Heart left ventricle (tissue), 16 donors: ENCODE measurements around the gene EMC9. TPM values are rescaled to one million over a fixed set of nuclear protein-coding genes. Genes with fewer than 3 reads are reported as not detected.

Experiments
- ATAC-seq, 4 donors: fragments of 200-7000 bp; cut with Tn5 transposase; one replicate each; pipeline ENCODE4 v1.9.1; 2020 to 2022; ENCODE audit warnings: moderate library complexity in 4 of 4, mild to moderate bottlenecking in 3 of 4, moderate number of reproducible peaks in 1 of 4
- DNase-seq, 5 donors: peaks; one replicate each; pipeline ENCODE4 v3.0.0-alpha.2; 2020
- H3K27ac ChIP-seq, 12 donors: fragments of 200-600 bp; sonication (generic) in 4 of 12; one replicate each; pipeline versions ENCODE4 v1.5.0 to v1.8.0; 2016 to 2022; ENCODE audit warnings: mild to moderate bottlenecking in 2 of 12
- H3K27me3 ChIP-seq, 9 donors: fragments of 200-600 bp; sonication (generic) in 2 of 9; one replicate each; pipeline versions ENCODE4 v1.5.1 to v1.8.0; 2016 to 2022; ENCODE audit warnings: mild to moderate bottlenecking in 3 of 9
- H3K36me3 ChIP-seq, 9 donors: fragments of 200-600 bp; sonication (generic) in 2 of 9; one replicate each; pipeline versions ENCODE4 v1.5.0 to v1.8.0; 2018 to 2022; ENCODE audit warnings: mild to moderate bottlenecking in 2 of 9
- H3K4me1 ChIP-seq, 12 donors: fragments of 200-600 bp; sonication (generic) in 4 of 12; one replicate each; pipeline versions ENCODE4 v1.5.0 to v1.8.0; 2016 to 2022; ENCODE audit warnings: mild to moderate bottlenecking in 3 of 12
- H3K4me3 ChIP-seq, 12 donors: fragments of 200-600 bp; sonication (generic) in 4 of 12; one replicate each; pipeline versions ENCODE4 v1.5.0 to v1.8.0; 2017 to 2022; ENCODE audit warnings: mild to moderate bottlenecking in 9 of 12, moderate library complexity in 4 of 12
- H3K9me3 ChIP-seq, 12 donors: fragments of 200-600 bp; sonication (generic) in 4 of 12; one replicate each; pipeline versions ENCODE4 v1.5.0 to v1.8.0; 2016 to 2022; ENCODE audit warnings: mild to moderate bottlenecking in 1 of 12
- CTCF ChIP-seq, 12 donors: fragments of 200-600 bp; sonication (generic) in 4 of 12; IDR thresholded peaks; one replicate each; pipeline versions ENCODE4 v1.5.0 to v1.8.0; 2018 to 2022; ENCODE audit warnings: antibody characterized with exemption in 12 of 12, mild to moderate bottlenecking in 5 of 12
- POLR2A ChIP-seq, 2 donors: fragments of 450-650 bp; IDR thresholded peaks; one replicate each; pipeline ENCODE4 v1.6.1; 2017; ENCODE audit warnings: antibody characterized with exemption in 2 of 2, mild to moderate bottlenecking in 2 of 2, moderate library complexity in 2 of 2
- WGBS, 4 donors: extraction: QIAGEN DNeasy Blood & Tissue Kit in 2 of 4; methylation state at CpG; one replicate each; pipeline versions ENCODE4 v1.1.5 to v1.1.7; 2013 to 2018; 5-methylcytosine and 5-hydroxymethylcytosine counted together
- intact Hi-C, 10 donors: fragments of 100-400 bp; cut with DNase I; formaldehyde crosslinking; loops; one replicate each; pipeline versions ENCODE4 v1.11.1 to v1.14.2; 2022
- polyA plus RNA-seq, 2 donors: library from polyadenylated mRNA; stranded (reverse); fragments of 200-250 nt; gene quantifications; one replicate each; pipeline ENCODE4 v1.2.3, GENCODE V29; 2013
- total RNA-seq, 9 donors: library from RNA; depleted of rRNA in 2 of 9; stranded (reverse); fragments of >200 nt in 2 of 9; fragmentation: NEBNext Ultra II Directional in 3 of 9; extraction: Animal tissue kit (Norgen Biotek cat#: 25700) in 3 of 9; gene quantifications; one replicate each; pipeline versions ENCODE4 v1.1.0 to v1.2.4, GENCODE V29; 2016 to 2023
- donor health status: ischemic (EF 13 %, LVEDD 7.1; RV severe dilation, severe dysfunction).
- donor health status: healthy with polysubstance abuse.
- donor health status: DM: no; HTN: yes; CAD: no.
- donor health status: DM: no; HTN: no; CAD: no.
- donor health status: ischemic (EF 25% LVEDD 6.9; RV normal size, moderate dysfunction).
- donor health status: ischemic (EF 25% LVEDD 5.7; RV mildly dilated, moderate dysfunction).
- donor health status: healthy.
- donor health status: DM: yes; HTN: yes; CAD: no.
- donor health status: ischemic (EF 35%, LVEDD 5.7; RV mildly dilated, moderate dysfunction).
- donor health status: nonischemic (EF 11% LVEDD 7.7; RV severe dilation, severe dysfunction).
- donor health status: DM: yes; HTN: yes; CAD: no.
- donor health status: PGD.
- donor health status: ischemic (EF 29% LVEDD 5.4; RV normal size, mild dysfunction).
- donor health status: nonischemic (EF 23%, LVEDD 6.1; RV moderate dilation, normal function).

Gene EMC9
- total and polyA plus RNA-seq, 11 donors, result 9.6 to 30.6 (median 15.2) TPM

DNA sequence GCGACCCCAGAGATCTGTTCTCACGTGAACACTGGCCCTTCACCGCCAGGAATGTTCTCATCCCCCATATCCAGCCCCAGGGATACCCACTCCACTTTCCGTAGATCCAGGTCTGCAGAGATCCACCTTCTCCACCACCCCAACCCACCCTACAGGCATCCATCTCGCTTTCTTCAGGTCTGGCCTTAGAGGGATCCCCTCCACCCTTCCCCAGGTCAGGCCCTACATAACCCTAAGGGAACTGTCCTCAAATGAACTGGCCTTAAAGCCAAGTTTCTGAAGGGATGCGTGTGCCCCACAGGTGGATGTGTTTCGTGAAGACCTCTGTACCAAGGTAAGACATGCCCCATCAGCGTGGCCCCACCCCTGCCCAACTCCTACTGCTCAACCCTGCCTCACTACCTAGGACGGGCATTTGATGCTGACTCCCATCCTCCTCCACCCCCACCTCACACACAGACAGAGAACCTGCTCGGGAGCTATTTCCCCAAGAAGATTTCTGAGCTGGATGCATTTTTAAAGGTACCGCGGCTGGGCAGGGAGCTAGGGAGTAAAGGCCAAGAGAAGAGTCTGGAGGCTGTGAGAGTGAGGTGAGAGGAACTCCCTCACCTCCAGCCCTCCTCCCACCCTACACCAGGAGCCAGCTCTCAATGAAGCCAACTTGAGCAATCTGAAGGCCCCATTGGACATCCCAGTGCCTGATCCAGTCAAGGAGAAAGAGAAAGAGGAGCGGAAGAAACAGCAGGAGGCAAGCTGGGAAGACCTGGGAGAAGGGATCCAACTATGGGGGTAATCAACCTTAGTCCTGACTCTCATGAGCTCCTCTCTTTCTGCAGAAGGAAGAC is 4.5 kb downstream of the EMC9 start:
- peaks cover 3 to 68% (median 40%) of the 10 kb centered on the region in 12 donors for H3K4me1 ChIP-seq
- intact Hi-C loops, result no loop called here
- no peak for ATAC-seq
- no peaks in the 10 kb centered on the region for H3K27me3 ChIP-seq
- WGBS, 4 donors, result 37 to 44% (median 39%) methylated on average over 13 of the region's 13 CpGs
- H3K36me3 ChIP-seq, result peaks cover 0 to 31% (median 27%) of the 10 kb centered on the region in 9 donors
- no peaks in the 10 kb centered on the region for H3K9me3 ChIP-seq
- no peak for TF ChIP-seq POLR2A (IDR thresholded peaks at IDR 0.05)
- TF ChIP-seq CTCF (IDR thresholded peaks at IDR 0.05), result no peak
- no peak for DNase-seq
- peak overlapping the region; percentile 67 to 99 (median 94) for H3K27ac ChIP-seq
- H3K4me3 ChIP-seq, result peak overlapping the region; percentile 64 to 100 (median 94)

- peaks cover 0 to 31% (median 27%) of the 10 kb centered on the region in 9 donors for H3K36me3 ChIP-seq
- intact Hi-C loops, result no loop called here
- peak; percentile 83 to 94 (median 92) for ATAC-seq
- peaks cover 3 to 75% (median 44%) of the 10 kb centered on the region in 12 donors for H3K4me1 ChIP-seq
- H3K27ac ChIP-seq, result peak within 1 kb of the TSS; percentile 67 to 99 (median 94)
- no peaks in the 10 kb centered on the region for H3K9me3 ChIP-seq
- peak; percentile 95 to 97 (median 96) for DNase-seq
- H3K4me3 ChIP-seq, result peak within 1 kb of the TSS; percentile 64 to 100 (median 94)
- H3K27me3 ChIP-seq, result no peaks in the 10 kb centered on the region
- TF ChIP-seq CTCF (IDR thresholded peaks at IDR 0.05), result peak in 3 of 12 donors; percentile 21 to 26 (median 22)
- peak in 1 of 2 donors; percentile 79 for TF ChIP-seq POLR2A (IDR thresholded peaks at IDR 0.05)
- WGBS, 4 donors, result 0 to 1% (median 0%) methylated on average over 1 to 75 of the region's 75 CpGs
These were observed 5.3 kb downstream of the EMC9 start, which contains the start of gene PSME1 for GRCh38 chr14:24135834-24136683. Gene PSME1, plus strand, starts transcription at chr14:24136194. Its CDS starts 69 bp downstream, at chr14:24136263.

DNA sequence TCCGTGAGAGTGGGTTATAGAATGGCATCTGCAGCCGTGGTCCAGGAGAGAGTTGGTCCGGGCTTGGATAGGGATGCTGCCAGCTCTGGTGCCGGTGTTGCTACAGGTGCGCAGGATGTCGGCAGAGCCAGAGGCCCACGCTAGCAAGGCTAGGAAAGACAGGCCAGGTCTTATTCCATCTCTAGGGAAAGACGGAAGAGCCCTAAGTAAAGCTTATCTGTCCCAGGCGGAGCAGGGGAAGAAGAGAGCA is 5.9 kb downstream of the EMC9 start:
- intact Hi-C loops, result no loop called here
- H3K27ac ChIP-seq, result peak overlapping the region in 11 of 12 donors; percentile 76 to 99 (median 95)
- no peaks in the 10 kb centered on the region for H3K9me3 ChIP-seq
- H3K27me3 ChIP-seq, result no peaks in the 10 kb centered on the region
- ATAC-seq, result no peak
- peak overlapping the region; percentile 64 to 100 (median 94) for H3K4me3 ChIP-seq
- DNase-seq, result no peak
- 3 to 6% (median 5%) methylated on average over 9 of the region's 9 CpGs for WGBS, 4 donors
- TF ChIP-seq CTCF (IDR thresholded peaks at IDR 0.05) (no peak), POLR2A (IDR thresholded peaks at IDR 0.05) (no peak)
- peaks cover 0 to 31% (median 27%) of the 10 kb centered on the region in 9 donors for H3K36me3 ChIP-seq
- peaks cover 3 to 75% (median 50%) of the 10 kb centered on the region in 12 donors for H3K4me1 ChIP-seq

GRCh38 chr14:24133735-24134134 is 7.7 kb downstream of the EMC9 start:
- ATAC-seq, result no peak
- H3K9me3 ChIP-seq, result no peaks in the 10 kb centered on the region
- no peak for DNase-seq
- peaks cover 0 to 64% (median 39%) of the 10 kb centered on the region in 12 donors for H3K4me1 ChIP-seq
- peak overlapping the region in 2 of 12 donors; percentile 9 to 93 for H3K27ac ChIP-seq
- no peaks in the 10 kb centered on the region for H3K27me3 ChIP-seq
- TF ChIP-seq CTCF (IDR thresholded peaks at IDR 0.05) (no peak), POLR2A (IDR thresholded peaks at IDR 0.05) (no peak)
- peaks cover 0 to 21% (median 17%) of the 10 kb centered on the region in 9 donors for H3K36me3 ChIP-seq
- WGBS, 4 donors, result 92 to 97% (median 95%) methylated on average over 1 of the region's 1 CpG
- no peak overlapping the region for H3K4me3 ChIP-seq
- intact Hi-C loops, result no loop called here
